ENCODE results near the gene PAPOLB.

The PAPOLB gene

DNA sequence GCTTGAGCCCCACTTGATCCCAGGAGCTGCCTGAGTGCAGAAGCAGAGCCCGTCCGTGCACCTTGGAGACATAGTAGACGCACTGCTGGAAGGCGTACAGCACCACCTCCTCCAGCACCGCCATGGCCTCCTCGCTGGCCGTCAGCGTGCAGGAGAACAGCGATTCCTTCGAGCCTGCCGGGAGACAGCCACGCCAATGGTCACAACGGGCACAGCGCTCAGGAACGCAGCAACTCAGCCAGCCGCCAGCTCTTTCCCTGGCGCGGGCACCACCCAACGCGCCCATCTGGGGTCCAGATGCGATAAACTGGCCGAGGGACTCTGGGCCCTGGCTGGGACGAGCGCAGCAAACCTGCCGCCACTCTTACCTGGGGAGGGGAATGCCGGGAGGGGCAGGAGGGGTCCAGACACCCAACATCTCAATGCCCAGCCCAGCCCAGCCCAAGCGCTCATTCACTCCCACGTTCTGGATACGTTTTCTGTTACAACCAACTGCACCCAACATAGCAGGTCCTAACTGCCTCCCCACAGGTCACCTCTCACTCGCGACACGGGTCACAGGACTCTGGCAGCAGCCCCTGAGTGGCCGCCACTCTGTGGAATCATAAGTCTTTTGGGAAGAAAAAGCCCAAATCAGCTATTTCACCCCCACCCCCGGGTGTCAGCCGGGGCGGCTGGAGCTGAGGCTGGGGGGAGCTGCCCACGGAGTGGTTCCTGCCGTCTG, 44.5 kb downstream of the PAPOLB start:
- TF ChIP-seq POLR2A (IDR thresholded peaks at IDR 0.05; ENCODE audit: low read length) (no peak), GATA1 (IDR thresholded peaks at IDR 0.05; ENCODE audit: low read depth, low read length) (no peak)
- no peak for DNase-seq

DNA sequence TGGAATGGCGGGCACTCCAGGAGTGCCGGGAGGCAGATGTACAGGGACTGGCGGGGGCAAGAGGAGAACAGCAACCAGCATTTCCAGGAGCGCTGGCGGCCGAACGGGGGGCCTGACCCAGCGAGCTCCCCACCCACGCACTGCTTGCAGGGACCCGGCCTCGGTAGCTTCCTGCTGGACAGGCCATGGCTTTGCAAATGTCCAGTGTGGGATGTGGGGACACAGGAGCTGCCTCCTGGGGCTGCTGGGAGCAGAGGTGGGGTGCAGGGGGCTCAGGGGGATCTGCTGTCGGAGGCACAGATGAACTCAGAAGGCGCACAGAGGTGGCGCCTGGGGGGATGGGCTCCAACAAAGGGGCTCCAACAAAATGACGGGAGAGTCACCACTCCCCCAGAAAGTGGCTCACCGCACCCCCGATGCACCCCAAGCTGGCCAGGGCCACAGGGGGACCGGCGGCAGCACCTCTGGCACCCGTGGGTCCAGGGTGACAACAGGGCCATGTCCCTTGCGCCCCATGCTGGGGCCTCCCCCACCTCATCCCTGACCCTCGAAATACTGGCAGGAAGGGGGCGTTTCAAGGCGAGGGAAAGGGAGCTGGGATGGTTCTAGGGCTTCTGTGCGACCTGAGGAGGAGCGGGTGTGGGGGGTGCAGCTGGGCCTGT, 45.3 kb downstream of the PAPOLB start:
- DNase-seq, result no peak
- TF ChIP-seq GATA1 (IDR thresholded peaks at IDR 0.05; ENCODE audit: low read depth, low read length) (no peak), POLR2A (IDR thresholded peaks at IDR 0.05; ENCODE audit: low read length) (no peak)

DNA sequence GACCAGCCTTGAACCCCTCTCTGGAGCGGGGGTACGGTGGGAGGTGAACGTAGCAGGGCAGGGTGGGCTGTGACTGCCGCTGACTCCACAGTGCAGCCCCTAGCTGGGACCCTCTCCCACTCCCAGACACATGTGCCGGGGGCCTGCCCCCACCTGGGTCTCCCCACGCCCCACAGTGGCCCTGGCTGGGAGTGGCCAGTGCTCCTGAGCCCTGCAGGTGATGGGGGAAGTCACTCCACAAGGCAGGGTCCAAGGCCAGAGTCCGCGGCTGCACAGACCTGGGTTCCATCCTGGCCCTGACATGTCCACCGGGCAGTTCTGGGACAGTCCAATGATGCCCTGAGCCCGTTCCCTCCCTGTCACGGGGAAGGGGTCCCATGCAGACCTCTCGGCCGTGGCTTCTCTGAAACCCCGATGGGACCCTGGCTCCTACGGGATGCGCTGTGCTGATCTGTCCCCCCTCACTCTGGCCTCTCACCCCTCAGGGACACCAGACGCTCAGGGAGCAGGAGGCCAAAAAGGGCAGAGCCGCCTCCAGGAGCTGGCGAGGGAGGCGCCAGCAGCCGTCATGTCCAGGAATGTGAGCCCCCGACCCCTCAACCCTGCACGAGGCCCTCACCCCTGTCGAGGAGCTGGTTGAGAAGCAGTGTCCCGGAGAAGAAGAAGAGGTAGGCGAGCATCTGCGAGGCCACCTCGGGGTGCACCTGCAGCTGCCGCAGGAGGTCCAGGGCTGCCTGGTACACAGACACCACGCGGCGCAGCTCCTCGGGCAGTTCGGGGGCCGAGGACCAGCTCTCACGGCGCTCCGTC, 46.0 kb downstream of the PAPOLB start:
- no peak for DNase-seq
- TF ChIP-seq POLR2A (IDR thresholded peaks at IDR 0.05; ENCODE audit: low read length), result no peak
- TF ChIP-seq GATA1 (IDR thresholded peaks at IDR 0.05; ENCODE audit: low read depth, low read length), result no peak

DNA sequence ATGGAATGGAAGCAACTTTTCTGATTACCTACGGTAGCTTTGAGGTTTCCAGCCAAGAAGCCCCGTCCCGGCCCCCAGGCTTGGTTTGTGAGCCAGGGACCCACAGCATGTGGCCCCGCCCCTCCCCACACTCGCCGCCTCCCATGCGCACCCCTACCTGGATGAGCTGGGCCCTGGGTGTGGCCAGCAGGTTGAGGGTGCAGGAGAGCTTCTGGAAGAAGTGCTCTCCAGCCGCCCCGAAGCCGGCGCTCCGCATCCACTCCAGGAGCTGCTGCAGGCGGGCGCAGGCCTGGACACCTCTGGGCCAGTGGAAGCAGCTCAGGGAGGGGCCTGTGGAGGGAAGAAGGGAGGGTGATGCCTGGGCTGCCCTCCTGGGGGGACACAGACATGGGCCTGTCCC, 46.7 kb downstream of the PAPOLB start:
- DNase-seq, result no peak
- TF ChIP-seq GATA1 (IDR thresholded peaks at IDR 0.05; ENCODE audit: low read depth, low read length), result no peak
- TF ChIP-seq POLR2A (IDR thresholded peaks at IDR 0.05; ENCODE audit: low read length), result no peak

DNA sequence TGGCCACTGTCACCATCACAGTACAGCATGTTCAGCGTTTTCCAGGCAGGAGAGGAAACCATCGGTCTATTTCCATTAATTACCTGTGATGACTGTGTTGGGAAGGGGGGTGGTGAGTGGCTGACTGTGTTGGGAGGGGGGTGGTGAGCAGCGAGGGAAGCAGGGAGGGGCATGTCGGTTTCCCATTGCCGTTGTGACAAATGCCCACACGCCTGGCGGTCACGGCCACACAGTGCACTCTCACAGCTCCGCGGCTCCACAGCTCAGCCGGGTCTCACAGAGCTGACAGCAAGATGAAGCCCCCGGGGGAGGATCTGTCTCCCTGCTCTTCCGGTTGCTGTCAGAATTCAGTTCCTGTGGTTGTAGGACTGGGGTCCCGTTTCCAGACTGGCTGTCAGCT, 47.4 kb downstream of the PAPOLB start:
- no peak for TF ChIP-seq POLR2A (IDR thresholded peaks at IDR 0.05; ENCODE audit: low read length)
- TF ChIP-seq GATA1 (IDR thresholded peaks at IDR 0.05; ENCODE audit: low read depth, low read length), result no peak
- DNase-seq, result no peak

DNA sequence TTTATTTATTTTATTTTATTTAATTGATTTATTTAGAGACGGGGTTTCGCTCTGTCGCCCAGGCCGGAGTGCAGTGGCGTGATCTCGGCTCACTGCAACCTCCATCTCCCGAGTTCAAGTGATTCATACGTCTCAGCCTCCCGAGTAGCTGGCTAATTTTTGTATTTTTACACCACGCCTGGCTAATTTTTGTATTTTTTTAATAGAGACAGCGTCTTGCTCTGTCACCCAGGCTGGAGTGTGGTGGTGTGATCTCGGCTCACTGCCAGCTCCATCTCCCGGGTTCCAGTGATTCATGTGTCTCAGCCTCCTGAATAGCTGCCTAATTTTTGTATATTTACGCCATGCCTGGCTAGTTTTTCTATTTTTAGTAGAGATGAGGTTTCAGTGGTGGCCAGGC, 52.2 kb downstream of the PAPOLB start:
- no peak for DNase-seq
- TF ChIP-seq POLR2A (IDR thresholded peaks at IDR 0.05; ENCODE audit: low read length) (no peak), GATA1 (IDR thresholded peaks at IDR 0.05; ENCODE audit: low read depth, low read length) (no peak)

DNA sequence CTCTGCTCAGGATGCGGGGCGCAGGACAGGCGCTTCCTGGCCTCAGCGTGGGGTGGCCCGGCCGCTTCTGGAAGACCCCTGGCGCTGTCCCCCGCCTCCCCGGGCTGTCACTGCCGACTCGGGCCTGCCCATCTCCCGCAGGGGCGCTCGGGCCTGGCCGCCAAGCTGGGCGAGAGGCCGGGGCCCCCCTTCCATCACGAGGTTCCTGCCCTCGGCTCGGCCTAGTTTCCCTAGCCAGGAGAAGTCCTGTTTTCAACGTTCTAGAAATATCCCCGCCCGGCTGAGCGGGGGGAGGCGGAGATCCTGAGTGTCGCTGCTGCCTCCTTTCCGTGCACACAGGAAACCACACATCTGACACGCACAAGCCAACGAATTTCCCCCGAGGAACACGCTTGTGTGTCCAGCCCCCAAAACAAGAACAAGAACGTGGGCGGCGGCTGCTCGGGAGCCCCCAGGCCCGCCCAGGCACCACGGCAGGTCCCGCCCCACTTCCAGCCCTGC, 52.7 kb downstream of the PAPOLB start:
- TF ChIP-seq GATA1 (IDR thresholded peaks at IDR 0.05; ENCODE audit: low read depth, low read length), result no peak
- no peak for TF ChIP-seq POLR2A (IDR thresholded peaks at IDR 0.05; ENCODE audit: low read length)
- DNase-seq, result no peak

DNA sequence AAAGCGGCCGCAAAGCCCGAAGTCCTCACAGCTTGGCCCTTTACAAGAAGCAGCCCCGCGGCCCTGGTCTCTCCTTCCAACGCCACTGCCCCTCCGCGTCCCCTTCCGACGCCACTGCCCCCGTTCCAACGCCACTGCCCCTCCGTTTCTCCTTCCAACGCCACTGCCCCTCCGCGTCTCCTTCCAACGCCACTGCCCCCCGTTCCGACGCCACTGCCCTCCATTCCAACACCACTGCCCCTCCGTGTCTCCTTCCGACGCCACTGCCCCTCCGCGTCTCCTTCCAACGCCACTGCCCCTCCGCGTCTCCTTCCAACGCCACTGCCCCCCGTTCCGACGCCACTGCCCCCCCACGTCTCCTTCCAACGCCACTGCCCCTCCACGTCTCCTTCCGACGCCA, 53.3 kb downstream of the PAPOLB start:
- TF ChIP-seq GATA1 (IDR thresholded peaks at IDR 0.05; ENCODE audit: low read depth, low read length) (no peak), POLR2A (IDR thresholded peaks at IDR 0.05; ENCODE audit: low read length) (no peak)
- DNase-seq, result no peak

DNA sequence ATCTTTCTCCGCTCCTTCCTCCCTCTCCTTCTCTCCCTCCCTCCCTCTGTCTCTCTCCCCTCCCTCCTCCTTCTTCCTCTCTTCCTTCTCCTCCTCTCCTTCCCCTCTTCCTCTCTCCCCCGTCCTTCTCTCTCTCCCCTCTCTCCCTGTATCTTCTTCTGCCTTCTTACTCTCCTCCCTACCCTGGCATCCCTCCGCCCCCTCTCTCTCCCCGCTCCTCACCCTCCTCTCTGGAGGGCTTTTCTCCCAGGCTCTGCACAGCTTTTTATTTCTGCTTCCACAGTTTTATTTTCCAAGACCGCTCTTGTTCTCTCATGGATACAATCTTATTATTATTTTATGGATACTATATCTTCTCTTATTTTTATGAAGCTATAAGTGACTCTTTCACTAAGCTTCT, 53.8 kb downstream of the PAPOLB start:
- no peak for DNase-seq
- TF ChIP-seq POLR2A (IDR thresholded peaks at IDR 0.05; ENCODE audit: low read length) (no peak), GATA1 (IDR thresholded peaks at IDR 0.05; ENCODE audit: low read depth, low read length) (no peak)

All from erythroblast (primary cell).